ENCODE measurements around the gene ENHO. TPM values are rescaled to one million over a fixed set of nuclear protein-coding genes. Genes with fewer than 3 reads are reported as not detected.

ENHO gene
- total and polyA plus RNA-seq, 2 donors (not counting 1 experiment from before 2014, with no cell fraction given): not detected

DNA sequence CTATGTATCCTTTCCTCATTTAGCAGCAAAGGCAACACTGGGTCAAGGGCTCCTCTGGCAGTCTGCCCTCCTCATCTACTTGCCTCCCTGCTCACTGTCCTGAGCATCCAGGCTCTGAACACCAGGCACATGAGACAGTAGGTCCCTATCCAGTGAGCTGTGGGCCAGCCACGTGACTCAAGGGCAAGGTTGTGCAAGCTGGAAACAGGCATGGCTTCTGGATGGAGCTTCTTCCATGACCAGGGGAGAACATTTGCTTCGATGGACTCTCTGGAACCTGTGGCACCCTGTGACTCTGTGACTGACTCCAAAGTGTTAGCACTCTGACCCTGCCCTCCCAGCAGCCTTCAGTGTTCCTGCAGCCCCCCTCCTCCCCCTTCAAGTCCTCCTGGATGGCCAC lies 31.2 kb downstream of the ENHO start:
- H2AFZ ChIP-seq (ENCODE audit: low read length): no peak overlapping the region
- no peak overlapping the region for H3K9ac ChIP-seq (ENCODE audit: insufficient read depth, low read length)
- H3K27ac ChIP-seq (ENCODE audit: insufficient read depth, low read length): no peak overlapping the region
- H3K4me2 ChIP-seq (ENCODE audit: extremely low read depth, insufficient read depth, low read length): no peak overlapping the region
- DNase-seq (ENCODE audit: low read depth in 2 of 2): no peak
- TF ChIP-seq, protein P1, sequence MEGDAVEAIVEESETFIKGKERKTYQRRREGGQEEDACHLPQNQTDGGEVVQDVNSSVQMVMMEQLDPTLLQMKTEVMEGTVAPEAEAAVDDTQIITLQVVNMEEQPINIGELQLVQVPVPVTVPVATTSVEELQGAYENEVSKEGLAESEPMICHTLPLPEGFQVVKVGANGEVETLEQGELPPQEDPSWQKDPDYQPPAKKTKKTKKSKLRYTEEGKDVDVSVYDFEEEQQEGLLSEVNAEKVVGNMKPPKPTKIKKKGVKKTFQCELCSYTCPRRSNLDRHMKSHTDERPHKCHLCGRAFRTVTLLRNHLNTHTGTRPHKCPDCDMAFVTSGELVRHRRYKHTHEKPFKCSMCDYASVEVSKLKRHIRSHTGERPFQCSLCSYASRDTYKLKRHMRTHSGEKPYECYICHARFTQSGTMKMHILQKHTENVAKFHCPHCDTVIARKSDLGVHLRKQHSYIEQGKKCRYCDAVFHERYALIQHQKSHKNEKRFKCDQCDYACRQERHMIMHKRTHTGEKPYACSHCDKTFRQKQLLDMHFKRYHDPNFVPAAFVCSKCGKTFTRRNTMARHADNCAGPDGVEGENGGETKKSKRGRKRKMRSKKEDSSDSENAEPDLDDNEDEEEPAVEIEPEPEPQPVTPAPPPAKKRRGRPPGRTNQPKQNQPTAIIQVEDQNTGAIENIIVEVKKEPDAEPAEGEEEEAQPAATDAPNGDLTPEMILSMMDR (conservative IDR thresholded peaks at IDR 0.05 in 1 of 2, IDR thresholded peaks at IDR 0.05 in 1 of 2; ENCODE audit: low read depth in 1 of 2, low read length in 2 of 2): no peak
- TF ChIP-seq EZH2 (IDR thresholded peaks at IDR 0.05; ENCODE audit: low read length, missing control alignments): no peak
- no peaks in the 10 kb centered on the region for H3K79me2 ChIP-seq (ENCODE audit: control insufficient read depth, insufficient read depth, low read length)
- H3K4me1 ChIP-seq (ENCODE audit: control insufficient read depth, extremely low read depth, insufficient read depth, low read length): no peaks in the 10 kb centered on the region
- H3K4me3 ChIP-seq (replicated peaks in 1 of 4; ENCODE audit: control extremely low read depth in 1 of 4, insufficient read depth in 1 of 4, low read depth in 3 of 4, low read length in 4 of 4): no peak overlapping the region
- no peaks in the 10 kb centered on the region for H4K20me1 ChIP-seq (ENCODE audit: control insufficient read depth, extremely low read depth, insufficient read depth, low read length)
- no peaks in the 10 kb centered on the region for H3K36me3 ChIP-seq (ENCODE audit: control insufficient read depth, insufficient read depth, low read length)
- H3K9me3 ChIP-seq (ENCODE audit: control insufficient read depth, insufficient read depth, low read depth, low read length): no peaks in the 10 kb centered on the region
- peaks cover 3% of the 10 kb centered on the region for H3K27me3 ChIP-seq (ENCODE audit: control insufficient read depth, insufficient read depth, low read length)

GRCh38 chr9:34490760-34491159 lies 32.0 kb downstream of the ENHO start:
- Histone ChIP-seq H3K27me3 (ENCODE audit: control insufficient read depth, insufficient read depth, low read length) (peaks cover 3% of the 10 kb centered on the region), H3K4me3 (replicated peaks in 1 of 4; ENCODE audit: control extremely low read depth in 1 of 4, insufficient read depth in 1 of 4, low read depth in 3 of 4, low read length in 4 of 4) (no peak overlapping the region), H3K4me1 (ENCODE audit: control insufficient read depth, extremely low read depth, insufficient read depth, low read length) (no peaks in the 10 kb centered on the region), H3K9ac (ENCODE audit: insufficient read depth, low read length) (no peak overlapping the region), H3K4me2 (ENCODE audit: extremely low read depth, insufficient read depth, low read length) (no peak overlapping the region), H3K27ac (ENCODE audit: insufficient read depth, low read length) (no peak overlapping the region), H3K79me2 (ENCODE audit: control insufficient read depth, insufficient read depth, low read length) (no peaks in the 10 kb centered on the region), H3K9me3 (ENCODE audit: control insufficient read depth, insufficient read depth, low read depth, low read length) (no peaks in the 10 kb centered on the region), H2AFZ (ENCODE audit: low read length) (no peak overlapping the region), H4K20me1 (ENCODE audit: control insufficient read depth, extremely low read depth, insufficient read depth, low read length) (no peaks in the 10 kb centered on the region), H3K36me3 (ENCODE audit: control insufficient read depth, insufficient read depth, low read length) (no peaks in the 10 kb centered on the region)
- DNase-seq (ENCODE audit: low read depth in 2 of 2): no peak
- TF ChIP-seq, protein P1 (conservative IDR thresholded peaks at IDR 0.05 in 1 of 2, IDR thresholded peaks at IDR 0.05 in 1 of 2; ENCODE audit: low read depth in 1 of 2, low read length in 2 of 2): no peak
- TF ChIP-seq EZH2 (IDR thresholded peaks at IDR 0.05; ENCODE audit: low read length, missing control alignments): no peak

DNA sequence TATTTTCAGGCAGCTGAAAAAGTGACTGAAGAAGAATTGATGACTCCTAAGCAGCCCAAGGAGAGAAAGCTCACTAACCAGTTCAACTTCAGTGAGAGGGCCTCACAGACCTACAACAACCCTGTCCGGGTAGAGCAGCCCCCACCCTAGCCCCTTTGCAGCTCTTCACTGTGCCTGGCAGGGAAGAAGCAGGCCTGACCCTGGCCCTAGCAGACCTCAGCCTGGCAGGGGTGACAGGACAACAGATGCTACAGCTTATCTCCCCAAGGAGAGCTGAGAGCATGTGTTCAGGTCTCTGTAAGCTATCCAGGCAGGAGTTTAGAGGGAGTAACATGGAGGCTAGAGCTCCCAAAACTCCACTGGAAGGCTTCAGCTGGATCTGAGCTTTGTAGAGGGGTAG lies 32.4 kb downstream of the ENHO start:
- DNase-seq (ENCODE audit: low read depth in 2 of 2): no peak
- H3K4me2 ChIP-seq (ENCODE audit: extremely low read depth, insufficient read depth, low read length): no peak overlapping the region
- peaks cover 3% of the 10 kb centered on the region for H3K27me3 ChIP-seq (ENCODE audit: control insufficient read depth, insufficient read depth, low read length)

More for the DNA sequence above, 32.4 kb downstream of the ENHO start:
- Histone ChIP-seq H3K27ac (ENCODE audit: insufficient read depth, low read length) (no peak overlapping the region), H3K36me3 (ENCODE audit: control insufficient read depth, insufficient read depth, low read length) (no peaks in the 10 kb centered on the region), H4K20me1 (ENCODE audit: control insufficient read depth, extremely low read depth, insufficient read depth, low read length) (no peaks in the 10 kb centered on the region), H3K79me2 (ENCODE audit: control insufficient read depth, insufficient read depth, low read length) (no peaks in the 10 kb centered on the region), H3K4me1 (ENCODE audit: control insufficient read depth, extremely low read depth, insufficient read depth, low read length) (no peaks in the 10 kb centered on the region), H2AFZ (ENCODE audit: low read length) (no peak overlapping the region), H3K9ac (ENCODE audit: insufficient read depth, low read length) (no peak overlapping the region), H3K9me3 (ENCODE audit: control insufficient read depth, insufficient read depth, low read depth, low read length) (no peaks in the 10 kb centered on the region), H3K4me3 (replicated peaks in 1 of 4; ENCODE audit: control extremely low read depth in 1 of 4, insufficient read depth in 1 of 4, low read depth in 3 of 4, low read length in 4 of 4) (no peak overlapping the region)
- no peak for TF ChIP-seq EZH2 (IDR thresholded peaks at IDR 0.05; ENCODE audit: low read length, missing control alignments)
- TF ChIP-seq, protein P1 (conservative IDR thresholded peaks at IDR 0.05 in 1 of 2, IDR thresholded peaks at IDR 0.05 in 1 of 2; ENCODE audit: low read depth in 1 of 2, low read length in 2 of 2): no peak
